GM21619 (cell line): ENCODE measurements around the gene HID1.

Source experiments
- ATAC-seq: cut with Tn5 transposase; IDR thresholded peaks from one replicate; pipeline ENCODE4 v1.9.1; 2021; ENCODE audit not compliant: unreplicated experiment

Gene HID1

GRCh38 chr17:74951680-74952421, 20.7 kb downstream of the HID1 start:
- ATAC-seq = no peak

DNA sequence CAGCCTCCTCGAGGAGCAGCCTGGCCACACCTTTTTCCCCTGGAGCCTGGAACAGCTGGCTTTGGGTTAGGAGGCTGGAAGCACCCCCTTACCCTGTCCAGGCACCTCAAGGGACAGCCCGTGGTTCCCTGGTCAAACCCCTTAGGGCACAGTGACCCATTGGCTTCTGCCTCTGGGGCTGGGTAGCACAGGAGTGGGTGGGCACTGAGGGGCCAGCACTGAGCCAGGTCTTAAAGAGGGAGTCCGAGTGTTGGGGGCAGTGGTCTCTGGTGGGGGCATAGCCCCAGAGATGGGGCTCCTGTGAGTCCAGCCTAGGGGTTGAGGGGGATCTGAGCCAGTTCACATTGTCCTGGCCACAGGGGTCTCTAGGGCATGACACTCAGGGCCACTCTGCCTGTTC, 21.5 kb downstream of the HID1 start:
- no peak for ATAC-seq

DNA sequence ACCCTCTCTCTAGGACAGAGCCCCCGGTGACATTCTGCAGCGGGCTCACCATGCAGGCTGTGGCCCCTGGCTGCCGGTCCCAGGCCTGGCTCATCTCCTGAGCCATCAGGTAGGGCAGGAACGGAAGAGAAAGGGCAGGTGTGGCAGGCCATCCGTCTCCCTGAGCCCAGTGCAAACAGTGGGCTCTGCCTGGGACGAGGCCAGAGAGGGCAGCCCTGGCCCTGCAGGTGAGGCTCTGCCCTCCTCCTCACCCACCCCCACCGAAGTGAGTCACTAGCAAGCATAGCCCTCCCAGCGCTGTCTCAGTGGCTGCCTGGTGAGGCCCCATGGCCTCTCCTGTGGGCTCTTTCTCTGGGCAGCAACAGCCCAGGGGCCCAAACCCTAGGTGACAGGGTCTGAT, 22.4 kb downstream of the HID1 start:
- ATAC-seq = no peak

- ATAC-seq = no peak
Measured at GRCh38 chr17:74949455-74950115, 23.0 kb downstream of the HID1 start.

DNA sequence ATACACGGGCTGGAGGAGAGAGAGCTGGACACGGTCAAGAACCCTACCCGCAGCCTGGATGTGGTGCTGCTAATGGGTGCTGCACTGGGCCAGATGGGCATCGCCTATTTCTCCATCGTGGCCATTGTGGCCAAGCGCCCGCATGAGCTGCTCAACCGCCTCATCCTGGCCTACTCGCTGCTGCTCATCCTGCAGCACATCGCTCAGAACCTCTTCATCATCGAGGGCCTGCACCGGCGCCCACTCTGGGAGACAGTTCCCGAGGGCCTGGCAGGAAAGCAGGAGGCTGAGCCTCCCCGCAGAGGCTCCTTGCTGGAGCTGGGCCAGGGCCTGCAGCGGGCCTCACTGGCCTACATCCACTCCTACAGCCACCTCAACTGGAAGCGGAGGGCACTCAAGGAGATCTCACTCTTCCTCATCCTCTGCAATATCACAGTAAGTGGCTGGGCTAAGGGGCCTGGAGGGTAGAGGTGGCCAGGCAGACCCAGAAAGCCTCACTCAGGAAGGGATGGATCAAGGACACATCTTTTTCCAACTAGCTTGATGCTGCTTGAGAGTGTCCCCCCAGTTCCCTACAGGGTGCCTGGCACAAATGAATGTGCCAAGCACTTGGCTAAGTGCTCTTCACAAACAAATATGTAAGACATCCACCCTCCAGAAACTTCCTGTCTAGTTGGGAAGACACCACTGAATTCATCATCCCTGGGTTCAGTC, 25.4 kb downstream of the HID1 start:
- ATAC-seq = no peak

DNA sequence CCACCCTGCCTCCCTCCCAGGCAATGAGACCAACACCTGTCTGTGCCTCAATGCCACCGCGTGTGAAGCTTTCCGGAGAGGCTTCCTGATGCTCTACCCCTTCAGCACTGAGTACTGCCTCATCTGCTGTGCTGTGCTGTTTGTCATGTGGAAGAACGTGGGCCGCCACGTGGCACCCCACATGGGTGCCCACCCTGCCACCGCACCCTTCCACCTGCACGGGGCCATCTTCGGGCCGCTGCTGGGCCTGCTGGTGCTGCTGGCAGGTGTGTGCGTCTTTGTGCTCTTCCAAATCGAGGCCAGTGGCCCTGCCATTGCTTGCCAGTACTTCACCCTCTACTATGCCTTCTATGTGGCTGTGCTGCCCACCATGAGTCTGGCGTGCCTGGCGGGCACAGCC, 25.9 kb downstream of the HID1 start:
- no peak for ATAC-seq

DNA sequence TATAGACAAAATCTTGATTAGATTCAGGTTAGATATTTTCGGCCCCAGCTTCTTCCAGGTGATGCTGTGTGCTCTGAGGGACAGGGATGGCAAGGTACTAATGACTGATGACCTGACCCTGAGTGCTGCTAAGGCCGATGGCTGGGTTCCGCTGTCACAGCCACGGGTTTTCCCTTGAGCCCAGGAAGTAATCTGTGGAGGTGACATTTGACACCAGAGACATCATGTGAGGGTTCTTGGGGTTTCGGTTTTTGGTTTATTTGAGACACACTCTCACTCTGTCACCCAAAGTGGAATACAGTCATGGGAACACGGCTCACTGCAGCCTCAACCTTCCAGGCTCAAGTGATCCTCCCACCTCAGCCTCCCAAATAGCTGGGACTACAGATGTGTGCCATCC, 27.0 kb downstream of the HID1 start:
- ATAC-seq = peak; percentile 58

- ATAC-seq = no peak
Measured at GRCh38 chr17:74943808-74944522, 28.6 kb downstream of the HID1 start.

GRCh38 chr17:74941128-74941725, 31.3 kb downstream of the HID1 start:
- ATAC-seq = no peak

- no peak for ATAC-seq
Measured at GRCh38 chr17:74939534-74939933, 33.0 kb downstream of the HID1 start.

DNA sequence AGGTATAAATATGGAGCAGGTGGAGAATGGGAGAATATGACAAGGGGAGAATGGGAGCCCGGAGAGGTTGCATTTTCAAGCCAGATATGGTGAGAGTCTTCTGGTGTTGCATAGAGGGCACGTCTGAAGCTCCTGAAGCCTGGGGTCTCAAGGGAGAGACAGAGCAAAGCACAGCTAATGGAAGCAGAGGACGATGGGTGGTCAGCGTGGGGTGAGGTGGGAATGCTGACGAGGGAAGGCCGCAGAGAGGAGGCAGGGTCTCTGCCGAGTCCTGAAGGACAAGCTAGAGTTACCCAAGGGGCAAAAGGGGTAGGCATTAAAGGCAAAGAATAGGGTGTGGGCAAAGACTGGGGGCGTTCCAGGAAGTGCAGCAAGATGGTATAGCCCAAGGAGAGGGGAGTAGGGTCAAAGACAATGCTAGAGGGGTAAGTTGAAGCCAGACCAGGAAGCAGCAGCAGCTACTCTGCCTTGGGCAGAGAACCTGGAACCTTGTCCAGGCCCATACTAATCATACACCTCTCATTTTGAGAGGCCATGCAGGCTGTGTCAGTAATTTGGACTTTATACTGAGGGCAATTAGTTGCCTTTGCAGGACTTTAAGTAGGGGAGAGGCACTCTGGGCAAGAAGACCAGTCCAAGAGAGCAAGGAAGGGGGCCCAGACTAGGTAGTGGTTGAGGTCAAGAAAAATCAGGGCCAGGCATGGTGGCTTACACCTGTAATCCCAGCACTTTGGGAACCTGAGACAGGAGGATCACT, 34.2 kb downstream of the HID1 start:
- no peak for ATAC-seq

DNA sequence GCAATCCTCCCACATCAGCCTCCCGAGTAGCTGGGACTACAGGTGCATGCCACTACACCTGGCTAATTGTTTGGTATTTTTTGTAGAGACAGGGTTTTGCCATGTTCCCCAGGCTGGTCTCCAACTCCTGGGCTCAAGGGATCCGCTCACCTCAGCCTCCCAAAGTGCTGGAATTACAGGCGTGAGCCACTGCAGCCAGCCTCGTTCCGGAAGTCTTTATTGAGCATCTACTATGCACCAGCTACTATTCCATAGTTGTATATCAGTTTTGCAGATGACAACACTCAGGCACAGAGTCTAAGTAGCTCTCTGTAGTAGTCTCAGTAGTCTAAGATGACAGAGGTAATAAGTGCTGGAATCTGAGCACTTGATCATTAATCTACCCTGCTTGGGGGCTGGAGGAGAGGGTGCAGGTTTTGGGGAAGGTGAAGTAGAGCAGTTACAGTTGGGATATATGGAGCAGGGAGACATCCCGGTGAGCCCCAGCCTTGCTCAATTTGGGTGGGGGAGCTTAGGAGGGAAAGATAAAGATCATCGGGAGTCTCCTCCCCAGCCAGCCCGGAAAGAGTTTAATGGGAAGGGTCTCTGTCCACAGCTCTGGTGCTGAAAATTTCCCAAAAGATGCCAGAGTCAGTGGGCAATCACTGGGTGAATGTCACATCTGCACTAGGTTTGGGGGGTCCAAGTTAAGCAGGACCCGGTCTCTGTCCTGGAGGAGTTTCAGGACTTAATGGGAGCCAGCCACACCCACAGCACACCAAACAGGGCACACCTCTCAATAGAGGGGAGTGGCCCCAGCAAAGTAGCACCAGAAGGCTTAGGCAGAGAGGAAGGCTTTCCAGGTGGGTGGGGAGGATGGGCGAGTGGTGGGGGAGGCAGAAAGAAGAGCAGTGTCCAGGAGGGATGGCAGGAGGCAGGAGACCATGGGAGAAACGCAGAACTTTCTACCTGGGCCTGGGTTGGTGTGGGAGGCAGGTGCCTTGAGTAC, 35.2 kb downstream of the HID1 start:
- no peak for ATAC-seq

DNA sequence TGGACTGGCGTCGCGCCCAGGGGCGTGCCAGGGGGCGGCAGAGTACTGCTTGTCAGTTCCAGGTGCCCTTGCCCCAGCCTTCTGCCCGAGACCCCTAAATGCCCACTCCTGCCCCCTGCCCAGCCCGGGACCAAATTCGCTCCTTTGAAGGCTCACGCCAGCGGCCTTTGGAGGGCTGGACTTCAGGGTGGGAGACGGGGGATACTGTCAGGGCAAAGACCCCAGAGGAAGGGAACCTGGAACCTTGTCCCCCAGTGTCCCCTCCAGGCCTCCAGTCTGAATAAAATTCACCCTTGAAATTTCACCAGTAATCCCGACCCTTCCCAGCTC, 36.1 kb downstream of the HID1 start:
- ATAC-seq = no peak

- ATAC-seq = no peak
Measured at GRCh38 chr17:74935585-74936469, 36.7 kb downstream of the HID1 start, which contains the start of gene OTOP3. TSS of gene OTOP3 (plus strand) at chr17:74935898. CDS start at chr17:74935922, 24 bp downstream.

- no peak for ATAC-seq
Measured at GRCh38 chr17:74935048-74935447, 37.5 kb downstream of the HID1 start.

DNA sequence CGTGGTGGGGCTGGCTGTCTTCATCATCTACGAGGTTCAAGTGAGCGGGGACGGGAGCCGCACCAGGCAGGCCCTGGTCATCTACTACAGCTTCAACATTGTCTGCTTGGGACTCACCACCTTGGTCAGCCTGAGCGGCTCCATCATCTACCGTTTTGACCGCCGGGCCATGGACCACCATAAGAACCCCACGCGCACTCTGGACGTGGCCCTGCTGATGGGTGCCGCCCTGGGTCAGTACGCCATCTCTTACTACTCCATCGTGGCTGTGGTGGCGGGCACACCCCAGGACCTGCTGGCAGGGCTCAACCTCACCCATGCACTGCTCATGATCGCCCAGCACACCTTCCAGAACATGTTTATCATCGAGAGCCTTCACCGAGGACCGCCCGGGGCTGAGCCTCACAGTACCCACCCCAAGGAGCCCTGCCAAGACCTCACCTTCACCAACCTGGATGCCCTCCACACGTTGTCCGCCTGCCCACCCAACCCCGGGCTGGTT, 42.0 kb downstream of the HID1 start:
- ATAC-seq = no peak

DNA sequence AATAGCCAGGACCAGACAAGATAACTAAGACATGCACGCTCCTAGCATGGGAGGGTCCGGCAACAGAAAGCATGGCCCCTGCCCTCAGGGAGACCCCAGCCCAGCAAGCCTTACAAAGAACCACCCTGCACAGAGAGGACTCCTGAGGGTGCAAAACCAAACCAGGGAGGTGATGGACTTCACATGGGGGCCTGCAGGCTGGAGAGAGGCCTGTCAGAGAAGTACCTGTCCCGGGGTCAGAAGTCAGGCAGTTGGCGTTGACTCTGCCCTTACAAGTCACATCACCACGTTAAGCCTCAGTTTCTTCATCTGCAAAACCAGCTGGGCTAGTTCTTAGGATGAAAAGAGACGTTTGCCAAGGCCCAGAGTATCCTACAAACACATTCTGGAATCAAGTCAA, 43.8 kb downstream of the HID1 start:
- ATAC-seq = no peak

DNA sequence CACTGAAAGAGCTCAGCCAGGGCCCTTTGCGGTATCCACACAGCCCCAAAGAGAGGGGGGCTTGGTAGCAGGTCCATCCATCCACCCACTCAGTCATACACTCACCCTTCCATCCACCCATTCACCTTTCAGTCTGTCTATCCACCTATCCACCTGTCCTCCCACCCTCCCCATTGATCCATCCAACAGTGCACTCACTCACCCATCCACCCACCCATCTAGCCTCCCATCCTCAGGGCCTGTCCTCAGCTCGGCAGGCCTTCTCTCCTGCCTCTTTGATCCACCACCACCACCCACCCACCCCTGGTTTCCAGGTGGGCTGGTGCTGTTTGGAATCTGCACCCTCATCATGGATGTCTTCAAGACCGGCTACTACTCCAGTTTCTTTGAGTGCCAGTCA, 47.3 kb downstream of the HID1 start:
- no peak for ATAC-seq
